Colonic mucosa (tissue), 4 donors: ENCODE data around the gene GGA2. TPM values are rescaled to one million over a fixed set of nuclear protein-coding genes. Genes with fewer than 3 reads are reported as not detected.

Experiments
- DNase-seq: peaks from one replicate; pipeline ENCODE4 v3.0.0-alpha.2; 2020
- H3K27ac ChIP-seq: fragments of 200-600 bp; one replicate; pipeline ENCODE4 v1.8.0; 2021
- H3K27me3 ChIP-seq: fragments of 200-600 bp; one replicate; pipeline ENCODE4 v1.8.0; 2021
- H3K36me3 ChIP-seq: fragments of 200-600 bp; one replicate; pipeline ENCODE4 v1.8.0; 2021
- H3K4me1 ChIP-seq: fragments of 200-600 bp; one replicate; pipeline ENCODE4 v1.8.0; 2021; ENCODE audit warnings: mild to moderate bottlenecking
- H3K4me3 ChIP-seq: fragments of 200-600 bp; one replicate; pipeline ENCODE4 v1.8.0; 2021
- H3K9ac ChIP-seq, 2 donors: one replicate each; pipeline ENCODE4 v1.7.0; 2013; ENCODE audit warnings: control low read depth in 2 of 2, low read depth in 2 of 2, low read length in 2 of 2
- H3K9me3 ChIP-seq: fragments of 200-600 bp; one replicate; pipeline ENCODE4 v1.8.0; 2021
- CTCF ChIP-seq: fragments of 200-600 bp; IDR thresholded peaks from one replicate; pipeline ENCODE4 v1.8.0; 2022; ENCODE audit warnings: antibody characterized with exemption, mild to moderate bottlenecking
- intact Hi-C: fragments of 100-400 bp; cut with DNase I; formaldehyde crosslinking; loops from one replicate; pipeline ENCODE4 v1.14.1; 2022
- total RNA-seq, 2 donors: library from RNA; stranded (reverse); fragmentation: NEBNext Ultra II Directional in 1 of 2; extraction: Animal tissue kit (Norgen Biotek cat#: 25700) in 1 of 2; gene quantifications; one replicate each; pipeline ENCODE4 v1.2.1, GENCODE V29; 2021
- donor health status: healthy.
- donor health status: DM: no; HTN: no; CAD: no.
- donor health status: DM: no; HTN: no; CAD: no.

The GGA2 gene
- total RNA-seq, 2 donors from 2014 or later: 45.3 to 48.0 TPM

- intact Hi-C loops: loop anchor here (10.0 kb wide), 1 partner anchor 109 kb away; no protein-coding TSS in a partner anchor
- Histone ChIP-seq H3K4me3 (no peak overlapping the region), H3K9ac (peak overlapping the region in 1 of 2 donors; percentile 65)
Observed at GRCh38 chr16:23423496-23424049, 86.7 kb downstream of the GGA2 start.

GRCh38 chr16:23420011-23420410, 90.3 kb downstream of the GGA2 start:
- H3K9ac ChIP-seq: no peak overlapping the region
- no peak overlapping the region for H3K27ac ChIP-seq
- H3K36me3 ChIP-seq: no peaks in the 10 kb centered on the region
- DNase-seq: no peak
- no peak overlapping the region for H3K4me3 ChIP-seq
- peaks cover 11% of the 10 kb centered on the region for H3K4me1 ChIP-seq
- no peaks in the 10 kb centered on the region for H3K9me3 ChIP-seq
- no peaks in the 10 kb centered on the region for H3K27me3 ChIP-seq
- intact Hi-C loops: loop anchor here (10.0 kb wide), 1 partner anchor 105 kb away; no protein-coding TSS in a partner anchor
- TF ChIP-seq CTCF: no peak

More at GRCh38 chr16:23423496-23424049, 86.7 kb downstream of the GGA2 start:
- H3K9me3 ChIP-seq: no peaks in the 10 kb centered on the region
- peaks cover 11% of the 10 kb centered on the region for H3K4me1 ChIP-seq
- H3K36me3 ChIP-seq: no peaks in the 10 kb centered on the region
- H3K27me3 ChIP-seq: no peaks in the 10 kb centered on the region
- no peak for TF ChIP-seq CTCF
- peak overlapping the region; percentile 89 for H3K27ac ChIP-seq
- peak; percentile 90 for DNase-seq

GRCh38 chr16:23416816-23417215, 93.5 kb downstream of the GGA2 start:
- no peaks in the 10 kb centered on the region for H3K9me3 ChIP-seq
- no peak overlapping the region for H3K9ac ChIP-seq
- no peaks in the 10 kb centered on the region for H3K4me1 ChIP-seq
- no peak overlapping the region for H3K4me3 ChIP-seq
- no peak for TF ChIP-seq CTCF
- H3K27me3 ChIP-seq: no peaks in the 10 kb centered on the region
- intact Hi-C loops: loop anchor here (10.0 kb wide), 1 partner anchor 72 kb away; no protein-coding TSS in a partner anchor
- H3K27ac ChIP-seq: no peak overlapping the region
- H3K36me3 ChIP-seq: peaks cover 8% of the 10 kb centered on the region
- DNase-seq: no peak

- Histone ChIP-seq H3K27me3 (no peaks in the 10 kb centered on the region), H3K9me3 (no peaks in the 10 kb centered on the region), H3K4me3 (no peak overlapping the region), H3K4me1 (no peaks in the 10 kb centered on the region), H3K36me3 (peaks cover 8% of the 10 kb centered on the region), H3K9ac (no peak overlapping the region), H3K27ac (no peak overlapping the region)
- DNase-seq: no peak
- no peak for TF ChIP-seq CTCF
- intact Hi-C loops: loop anchor here (10.0 kb wide), 1 partner anchor 70 kb away; no protein-coding TSS in a partner anchor
Observed at GRCh38 chr16:23414731-23415130, 95.6 kb downstream of the GGA2 start.

Other genes with a start within 250 kb of the GGA2 start
- gene SCNN1B, start 208.2 kb downstream of the GGA2 start, total RNA-seq: 10 to 100 TPM; 27.7 to 94.7 TPM
- 10 to 100 TPM; 31.4 to 40.0 TPM for gene COG7, start 57.3 kb downstream of the GGA2 start, total RNA-seq
- 10 to 100 TPM; 12.3 to 28.7 TPM for gene EARS2, start 46.9 kb upstream of the GGA2 start, total RNA-seq
- 10 to 100 TPM; 32.4 to 62.4 TPM for gene UBFD1, start 47.2 kb upstream of the GGA2 start, total RNA-seq
- 100 to 1,000 TPM; 136 to 212 TPM for gene NDUFAB1, start 85.8 kb upstream of the GGA2 start, total RNA-seq
- 10 to 100 TPM in 1 of 2 donors, 1 to 10 TPM in 1; 8.2 to 13.3 TPM for gene PALB2, start 130.8 kb upstream of the GGA2 start, total RNA-seq
- 10 to 100 TPM; 61.5 to 62.1 TPM for gene DCTN5, start 131.0 kb upstream of the GGA2 start, total RNA-seq
- gene PLK1, start 168.4 kb upstream of the GGA2 start, total RNA-seq: 10 to 100 TPM; 17.6 to 84.7 TPM
- 100 to 1,000 TPM; 121 to 191 TPM for gene ERN2, start 202.7 kb upstream of the GGA2 start, total RNA-seq
- gene CHP2, start 244.5 kb upstream of the GGA2 start, total RNA-seq: 100 to 1,000 TPM in 1 of 2 donors, 10 to 100 TPM in 1; 36.0 to 261 TPM